AG04449 (cell line): ENCODE measurements around the gene SDHAF1.
A peak's percentile ranks its signal among the peaks of the same experiment; 100 is the strongest.
"Not testable (repeated sequence)": the region's sequence is repeated elsewhere in the genome, so short reads cannot be mapped to it uniquely, and the experiment has no call there.

Source experiments
- CTCF ChIA-PET: fragments of 350-600 bp; formaldehyde crosslinking; extraction: SDS; loops from one replicate; lab custom pipeline; 2021; ENCODE audit warnings: antibody characterized with exemption; lab: Yijun Ruan, JAX
- POLR2A ChIA-PET: fragments of 400-600, 350-600 bp; formaldehyde crosslinking; extraction: SDS; loops from one replicate; lab custom pipeline; 2020; ENCODE audit warnings: antibody characterized with exemption, inconsistent platforms; lab: Yijun Ruan, JAX
- DNase-seq: peaks from one replicate; pipeline ENCODE4 v3.0.0-alpha.2; 2010; ENCODE audit warnings: low read depth, low spot score
- H3K4me3 ChIP-seq: 2 replicates; pipeline ENCODE4 v1.5.1; 2011; ENCODE audit warnings: low read depth, mild to moderate bottlenecking, control low read depth, low read length
- CTCF ChIP-seq: IDR thresholded peaks from one replicate; pipeline ENCODE4 v1.5.1; 2011; ENCODE audit warnings: mild to moderate bottlenecking, moderate library complexity, low read length, control low read depth, inconsistent platforms; ENCODE audit not compliant: insufficient read depth; ENCODE audit errors: missing control alignments

SDHAF1 gene

DNA sequence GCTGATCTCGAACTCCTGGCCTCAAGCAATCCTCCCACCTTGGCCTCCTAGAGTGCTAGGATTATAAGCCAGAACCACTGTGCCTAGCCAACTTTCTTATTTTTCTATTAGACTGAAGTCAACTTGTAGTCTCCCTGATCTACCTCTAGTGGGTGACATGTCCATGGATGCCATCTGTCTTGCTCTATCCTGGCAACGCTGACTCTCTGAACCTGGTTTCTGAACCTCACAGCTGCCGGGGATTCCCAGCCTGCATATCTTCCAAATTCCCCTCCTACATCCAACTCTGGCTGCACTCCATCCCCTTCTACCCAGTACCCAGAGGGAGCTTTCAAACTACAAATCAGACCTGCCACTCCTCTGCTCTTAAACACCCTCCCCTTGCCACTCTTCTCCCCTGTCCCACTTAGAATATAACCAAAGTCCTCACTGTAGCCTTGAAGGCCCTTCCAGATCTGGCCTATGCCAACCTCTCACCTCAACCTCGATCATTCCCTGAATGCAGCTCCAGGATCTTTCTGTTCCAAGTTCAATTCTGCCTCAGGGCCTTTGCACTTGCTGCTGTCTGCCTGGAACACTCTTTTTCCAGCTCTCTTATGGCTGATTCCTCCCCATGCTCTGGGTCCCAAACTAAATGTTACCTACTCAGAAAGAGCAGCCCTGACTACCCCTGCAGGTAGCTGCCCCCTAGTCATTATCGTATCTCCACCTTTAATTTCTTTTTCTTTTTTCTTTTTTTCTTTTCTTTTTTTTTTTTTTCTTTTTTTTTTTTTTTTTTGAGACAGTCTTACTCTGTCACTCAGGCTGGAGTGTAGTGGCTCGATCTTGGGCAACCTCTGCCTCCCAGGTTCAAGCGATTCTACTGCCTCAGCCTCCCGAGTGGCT is 35.5 kb downstream of the SDHAF1 start:
- CTCF ChIA-PET, result interaction anchor here (1.7 to 2.7 kb wide), 2 partner anchors 10 to 23 kb away, joined by 4 to 7 read pairs; no protein-coding TSS in a partner anchor
- DNase-seq, result no peak
- peak; percentile 4 for TF ChIP-seq CTCF
- H3K4me3 ChIP-seq, result no peak overlapping the region
- POLR2A ChIA-PET, result interaction anchor here (0.6 kb wide), 1 partner anchor 107 kb away, joined by 3 read pairs; no protein-coding TSS in a partner anchor

DNA sequence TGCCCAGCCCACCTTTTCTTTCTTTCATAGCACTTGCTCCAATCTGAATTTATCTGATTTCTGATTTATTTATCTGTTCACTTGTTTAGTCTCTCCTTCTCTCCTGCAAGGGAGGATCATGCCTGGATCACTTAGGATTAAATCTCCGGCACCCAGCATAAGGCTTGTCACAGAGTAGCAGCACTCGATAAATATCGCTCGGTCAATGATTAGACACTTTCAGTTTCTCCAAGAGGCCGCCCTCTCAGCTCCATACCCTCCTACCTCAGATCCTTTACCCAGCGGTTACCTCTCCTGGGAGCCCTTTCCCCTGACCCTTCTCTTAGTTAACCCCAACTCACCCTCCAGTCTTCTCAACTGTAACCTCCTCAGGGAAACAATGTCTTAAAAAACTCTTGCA is 36.3 kb downstream of the SDHAF1 start:
- no peak for DNase-seq
- CTCF ChIA-PET, result interaction anchor here (1.7 to 2.7 kb wide), 2 partner anchors 11 to 22 kb away, joined by 4 to 7 read pairs; no protein-coding TSS in a partner anchor
- POLR2A ChIA-PET, result no interaction called here
- no peak for TF ChIP-seq CTCF
- no peak overlapping the region; the same call in 1 of the 2 replicates for H3K4me3 ChIP-seq

- H3K4me3 ChIP-seq, result peak within 1 kb of the TSS; percentile 95
- ChIA-PET POLR2A (no interaction called here), CTCF (interaction anchor here (0.6 kb wide), 1 partner anchor 28 kb away, joined by 3 read pairs; no protein-coding TSS in a partner anchor)
- peak; percentile 11 for TF ChIP-seq CTCF
- DNase-seq, result no peak
Measured at GRCh38 chr19:36032251-36033104, 37.5 kb downstream of the SDHAF1 start, which contains the start of gene CLIP3. CLIP3 (minus strand) TSS chr19:36032873; CDS start chr19:36032357, 516 bp downstream.

DNA sequence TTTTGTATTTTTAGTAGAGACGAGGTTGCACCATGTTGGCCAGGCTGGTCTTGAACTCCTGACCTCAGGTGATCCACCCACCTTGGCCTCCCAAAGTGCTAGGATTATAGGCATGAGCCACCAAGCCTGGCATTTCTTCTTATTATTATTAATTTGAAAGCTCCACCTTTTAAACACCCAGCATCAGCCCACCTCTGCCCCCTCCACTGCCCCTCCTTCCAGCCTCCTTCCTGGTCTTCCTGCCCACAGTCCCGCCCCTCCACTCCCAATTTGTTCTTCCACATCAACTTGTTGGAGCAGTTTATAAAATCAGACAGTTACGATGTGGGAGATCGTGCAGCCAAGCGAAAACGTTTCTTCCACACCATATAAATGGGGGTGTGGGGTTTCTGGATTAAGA is 45.5 kb downstream of the SDHAF1 start:
- CTCF ChIA-PET, result interaction anchor here (0.9 kb wide), 1 partner anchor 18 kb away, joined by 4 read pairs; no protein-coding TSS in a partner anchor

DNA sequence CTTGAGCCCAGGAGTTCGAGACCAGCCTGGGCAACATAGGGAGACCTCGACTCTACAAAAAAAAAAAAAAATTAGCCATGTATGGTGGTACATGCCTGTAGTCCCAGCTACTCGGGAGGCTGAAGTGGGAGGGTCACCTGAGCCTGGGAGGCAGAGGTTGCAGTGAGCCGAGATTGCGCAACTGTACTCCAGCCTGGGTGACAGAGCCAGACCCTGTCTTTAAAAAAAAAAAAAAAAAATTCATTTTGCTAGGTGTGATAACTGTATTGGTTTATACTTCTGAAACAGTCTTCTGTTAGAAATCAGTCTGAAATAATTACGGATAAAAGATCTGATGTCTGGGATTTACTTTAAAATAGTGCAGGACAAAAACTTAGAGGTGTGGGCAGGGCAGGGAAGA is 46.1 kb downstream of the SDHAF1 start:
- DNase-seq, CTCF ChIA-PET, H3K4me3 ChIP-seq: not testable (repeated sequence)
- POLR2A ChIA-PET, result interaction anchor here (1.0 to 1.2 kb wide), 3 partner anchors 13 to 45 kb away, joined by 3 to 11 read pairs (median 3); partner anchors contain the start of genes ALKBH6 and THAP8

More for the DNA sequence above, 45.5 kb downstream of the SDHAF1 start:
- H3K4me3 ChIP-seq, result no peak overlapping the region
- POLR2A ChIA-PET, result no interaction called here
- TF ChIP-seq CTCF, result no peak
- no peak for DNase-seq

- ChIA-PET CTCF (no interaction called here), POLR2A (interaction anchor here (0.8 to 1.2 kb wide), 4 partner anchors 12 to 46 kb away, joined by 3 to 11 read pairs (median 4); partner anchors contain the start of genes ALKBH6 and THAP8)
- DNase-seq, result peak; percentile 79
- H3K4me3 ChIP-seq, result no peak overlapping the region
- TF ChIP-seq CTCF, result no peak
Measured at GRCh38 chr19:36041831-36042230, 46.8 kb downstream of the SDHAF1 start.
